Omental fat pad (tissue), 4 donors: ENCODE data around the gene UGT1A5. TPM values are rescaled to one million over a fixed set of nuclear protein-coding genes. Genes with fewer than 3 reads are reported as not detected.
"Not testable (repeated sequence)": the region's sequence is repeated elsewhere in the genome, so short reads cannot be mapped to it uniquely, and the experiment has no call there.

ENCODE experiments used
- ATAC-seq: fragments of 150-250 bp; one replicate; pipeline ENCODE4 v1.9.1; 2016; ENCODE audit warnings: mild to moderate bottlenecking, moderate library complexity; ENCODE audit not compliant: low FRiP score
- DNase-seq: peaks from one replicate; pipeline ENCODE4 v3.0.0-alpha.2; 2019; ENCODE audit warnings: low spot score
- CTCF ChIP-seq, 3 donors: fragments of 450-650 bp; IDR thresholded peaks; one replicate each; pipeline ENCODE4 v1.5.1; 2016 to 2017; ENCODE audit warnings: antibody characterized with exemption in 3 of 3, mild to moderate bottlenecking in 3 of 3, moderate library complexity in 2 of 3
- total RNA-seq, 4 donors: library from RNA; depleted of rRNA; stranded (reverse); fragments of >200 nt; gene quantifications; one replicate each; pipeline ENCODE4 v1.1.0, GENCODE V29; 2016

Gene UGT1A5
- total RNA-seq, 4 donors from 2014 or later = not detected

GRCh38 chr2:233728723-233729301, 16.1 kb downstream of the UGT1A5 start, which contains the start of gene UGT1A3:
Gene UGT1A3, plus strand, starts transcription at chr2:233729042. Its CDS starts 85 bp downstream, at chr2:233729127.
- no peak for TF ChIP-seq CTCF (IDR thresholded peaks at IDR 0.05)
- DNase-seq (no peak), ATAC-seq (no peak)

- ATAC-seq, DNase-seq: not testable (repeated sequence)
Measured at GRCh38 chr2:233736868-233737653, 24.4 kb downstream of the UGT1A5 start.

GRCh38 chr2:233740870-233741269, 28.2 kb downstream of the UGT1A5 start:
- DNase-seq (no peak), ATAC-seq (no peak)
- TF ChIP-seq CTCF (IDR thresholded peaks at IDR 0.05) = no peak

- DNase-seq = no peak
- no peak for TF ChIP-seq CTCF (IDR thresholded peaks at IDR 0.05)
- no peak for ATAC-seq
Measured at GRCh38 chr2:233743464-233744259, 31.0 kb downstream of the UGT1A5 start.

GRCh38 chr2:233745073-233745755, 32.5 kb downstream of the UGT1A5 start:
- TF ChIP-seq CTCF (IDR thresholded peaks at IDR 0.05) = no peak
- DNase-seq = no peak
- no peak for ATAC-seq

GRCh38 chr2:233745838-233746237, 33.1 kb downstream of the UGT1A5 start:
- not testable (repeated sequence) for ATAC-seq, DNase-seq

GRCh38 chr2:233746475-233747282, 34.0 kb downstream of the UGT1A5 start:
- ATAC-seq (peak; percentile 60), DNase-seq (no peak)
- TF ChIP-seq CTCF (IDR thresholded peaks at IDR 0.05) = no peak
